Smooth muscle cell of bladder (primary cell): ENCODE measurements around the gene ALPG. TPM values are rescaled to one million over a fixed set of nuclear protein-coding genes. Genes with fewer than 3 reads are reported as not detected.

Experiments used
- total RNA-seq: library from RNA; depleted of rRNA; stranded (reverse); fragments of >200 nt; gene quantifications from 2 replicates; pipeline ENCODE4 v1.2.3, GENCODE V29; 2014

ALPG gene
- total RNA-seq: not detected in 2 replicates

GRCh38 chr2:232406556-232407310, at the start of gene ALPG:
TSS of gene ALPG (plus strand) at chr2:232406844. CDS start at chr2:232406895, 51 bp downstream.

GRCh38 chr2:232378735-232379151, 27.9 kb upstream of the ALPG start, which contains the start of gene ALPP:
TSS of gene ALPP (plus strand) at chr2:232378751. CDS start at chr2:232378803, 52 bp downstream.

GRCh38 chr2:232455426-232456255, 49.0 kb downstream of the ALPG start, which contains the start of gene ALPI:
TSS of gene ALPI (plus strand) at chr2:232456153. CDS start at chr2:232456200, 47 bp downstream.

Other genes starting within 250 kb of the ALPG start
- not detected in 2 replicates for gene ALPP, start 28.1 kb upstream of the ALPG start, total RNA-seq
- not detected in 2 replicates for gene ALPI, start 49.3 kb downstream of the ALPG start, total RNA-seq
- not detected in 2 replicates for gene ECEL1, start 81.0 kb downstream of the ALPG start, total RNA-seq
- gene PRSS56, start 113.5 kb downstream of the ALPG start, total RNA-seq: not detected in 2 replicates
- not detected in 2 replicates for gene CHRND, start 119.3 kb downstream of the ALPG start, total RNA-seq
- gene CHRNG, start 132.8 kb downstream of the ALPG start, total RNA-seq: not detected in 2 replicates
- 1.1 and 1.8 TPM in 2 replicates for gene TIGD1, start 143.7 kb downstream of the ALPG start, total RNA-seq
- gene EIF4E2, start 143.8 kb downstream of the ALPG start, total RNA-seq: 101 and 137 TPM in 2 replicates
- not detected in 2 replicates for gene EFHD1, start 226.8 kb downstream of the ALPG start, total RNA-seq